ENCODE measurements around the gene MYCL.
"Not testable (repeated sequence)": the region's sequence is repeated elsewhere in the genome, so short reads cannot be mapped to it uniquely, and the experiment has no call there.

Gene MYCL

DNA sequence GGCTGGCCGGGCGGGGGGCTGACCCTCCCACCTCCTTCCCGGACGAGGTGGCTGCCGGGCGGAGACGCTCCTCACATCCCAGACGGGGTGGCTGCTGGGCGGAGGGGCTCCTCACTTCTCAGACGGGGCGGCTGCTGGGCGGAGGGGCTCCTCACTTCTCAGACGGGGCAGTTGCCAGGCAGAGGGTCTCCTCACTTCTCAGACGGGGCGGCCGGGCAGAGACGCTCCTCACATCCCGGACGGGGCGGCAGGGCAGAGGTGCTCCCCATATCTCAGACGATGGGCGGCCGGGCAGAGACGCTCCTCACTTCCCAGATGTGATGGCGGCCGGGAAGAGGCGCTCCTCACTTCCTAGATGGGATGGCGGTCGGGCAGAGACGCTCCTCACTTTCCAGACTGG, 11.4 kb upstream of the MYCL start:
- not testable (repeated sequence) for H3K4me1 ChIP-seq (ENCODE audit: insufficient read depth, low read length); H3K4me3 ChIP-seq (ENCODE audit: low read length); H3K27me3 ChIP-seq (ENCODE audit: insufficient read depth, low read length); H3K27ac ChIP-seq (ENCODE audit: low read depth, low read length); H3K36me3 ChIP-seq (ENCODE audit: insufficient read depth, low read length); H3K9ac ChIP-seq (ENCODE audit: low read depth, low read length); H3K9me3 ChIP-seq (ENCODE audit: insufficient read depth, low read depth, low read length)
- WGBS, result 96% methylated on average over 27 of the region's 30 CpGs

- H3K36me3 ChIP-seq (ENCODE audit: insufficient read depth, low read length), result no peaks in the 10 kb centered on the region
- H3K27ac ChIP-seq (ENCODE audit: low read depth, low read length), result no peak overlapping the region
- no peaks in the 10 kb centered on the region for H3K4me1 ChIP-seq (ENCODE audit: insufficient read depth, low read length)
- H3K9me3 ChIP-seq (ENCODE audit: insufficient read depth, low read depth, low read length), result peaks cover 14% of the 10 kb centered on the region
- no peak overlapping the region for H3K4me3 ChIP-seq (ENCODE audit: low read length)
- H3K9ac ChIP-seq (ENCODE audit: low read depth, low read length), result no peak overlapping the region
- over 99% methylated on average over 3 of the region's 3 CpGs for WGBS
- no peaks in the 10 kb centered on the region for H3K27me3 ChIP-seq (ENCODE audit: insufficient read depth, low read length)
Observed at GRCh38 chr1:39910263-39910662, 8.5 kb upstream of the MYCL start.

DNA sequence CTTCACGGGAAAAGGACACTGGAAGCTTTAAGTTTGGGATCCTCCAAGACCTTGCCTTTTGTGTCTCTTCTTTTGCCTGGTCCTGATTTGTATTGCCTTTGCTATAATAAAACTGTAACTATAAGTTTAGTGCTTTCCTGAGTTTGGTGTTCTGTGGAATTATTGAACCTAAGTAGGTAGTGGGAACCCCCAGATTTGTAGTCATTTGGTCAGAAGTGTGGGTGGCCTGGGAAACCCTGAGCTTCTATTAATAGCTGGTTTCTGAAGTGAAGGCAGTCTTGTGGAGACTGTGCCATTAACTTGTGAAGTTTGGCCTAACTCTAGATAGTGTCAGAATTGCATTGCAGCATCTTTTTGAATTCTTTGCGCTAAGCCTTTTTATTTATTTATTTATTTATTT, 6.8 kb upstream of the MYCL start:
- Histone ChIP-seq H3K4me1 (ENCODE audit: insufficient read depth, low read length) (no peaks in the 10 kb centered on the region), H3K27me3 (ENCODE audit: insufficient read depth, low read length) (peaks cover 7% of the 10 kb centered on the region), H3K9me3 (ENCODE audit: insufficient read depth, low read depth, low read length) (peaks cover 14% of the 10 kb centered on the region), H3K4me3 (ENCODE audit: low read length) (no peak overlapping the region), H3K36me3 (ENCODE audit: insufficient read depth, low read length) (no peaks in the 10 kb centered on the region), H3K9ac (ENCODE audit: low read depth, low read length) (no peak overlapping the region), H3K27ac (ENCODE audit: low read depth, low read length) (no peak overlapping the region)
- WGBS, result 100% methylated on average over 1 of the region's 2 CpGs

- Histone ChIP-seq H3K9me3 (ENCODE audit: insufficient read depth, low read depth, low read length) (peaks cover 14% of the 10 kb centered on the region), H3K27me3 (ENCODE audit: insufficient read depth, low read length) (peaks cover 14% of the 10 kb centered on the region), H3K4me3 (ENCODE audit: low read length) (no peak overlapping the region), H3K9ac (ENCODE audit: low read depth, low read length) (no peak overlapping the region), H3K36me3 (ENCODE audit: insufficient read depth, low read length) (no peaks in the 10 kb centered on the region), H3K4me1 (ENCODE audit: insufficient read depth, low read length) (no peaks in the 10 kb centered on the region), H3K27ac (ENCODE audit: low read depth, low read length) (no peak overlapping the region)
- 85% methylated on average over 3 of the region's 3 CpGs for WGBS
Observed at GRCh38 chr1:39907528-39908453, 6.1 kb upstream of the MYCL start.

DNA sequence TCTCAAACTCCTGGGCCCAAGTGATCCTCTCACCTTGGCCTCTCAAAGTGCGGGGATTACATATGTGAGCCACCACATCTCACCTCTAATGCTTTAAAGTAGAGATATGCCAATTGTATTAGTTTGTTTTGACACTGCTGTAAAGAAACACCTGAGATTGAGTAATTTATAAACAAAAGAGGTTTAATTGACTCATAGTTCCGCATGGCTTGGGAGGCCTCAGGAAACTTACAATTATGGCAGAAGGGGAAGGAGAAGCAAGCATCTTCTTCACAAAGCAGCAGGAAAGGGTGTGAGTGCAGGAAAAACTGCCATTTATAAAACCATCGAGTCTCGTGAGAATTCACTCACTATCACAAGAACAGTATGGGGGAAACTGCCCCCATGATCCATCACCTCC, 3.5 kb upstream of the MYCL start:
- Histone ChIP-seq H3K36me3 (ENCODE audit: insufficient read depth, low read length) (no peaks in the 10 kb centered on the region), H3K9me3 (ENCODE audit: insufficient read depth, low read depth, low read length) (peaks cover 14% of the 10 kb centered on the region)
- WGBS, result 93% methylated on average over 4 of the region's 4 CpGs

DNA sequence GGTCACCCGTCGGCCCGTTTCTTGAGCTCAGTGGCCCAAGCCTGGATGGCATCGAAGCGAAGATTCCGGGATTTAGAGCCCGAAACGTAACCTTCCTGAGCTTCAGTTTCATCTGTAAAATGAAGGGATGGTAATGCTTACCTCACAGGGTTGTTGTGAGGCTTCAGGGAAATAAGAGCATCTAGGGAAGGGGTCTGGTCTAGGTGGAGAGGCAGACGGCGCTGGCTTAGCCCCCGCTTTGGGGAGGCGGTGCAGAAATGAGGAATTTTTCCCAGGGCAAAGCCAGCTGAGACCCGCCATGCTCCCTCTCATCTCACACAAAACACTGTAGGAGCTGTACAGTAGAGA, 717 bp upstream of the MYCL start:
- H3K36me3 ChIP-seq (ENCODE audit: insufficient read depth, low read length), result no peaks in the 10 kb centered on the region
- H3K9ac ChIP-seq (ENCODE audit: low read depth, low read length), result no peak overlapping the region
- 10% methylated on average over 9 of the region's 13 CpGs for WGBS
- H3K4me1 ChIP-seq (ENCODE audit: insufficient read depth, low read length), result peaks cover 29% of the 10 kb centered on the region
- H3K9me3 ChIP-seq (ENCODE audit: insufficient read depth, low read depth, low read length), result peaks cover 2% of the 10 kb centered on the region; the same call in 1 of the 2 replicates
- H3K4me3 ChIP-seq (ENCODE audit: low read length), result peak overlapping the region; percentile 82
- H3K27me3 ChIP-seq (ENCODE audit: insufficient read depth, low read length), result peaks cover 31% of the 10 kb centered on the region
- no peak overlapping the region for H3K27ac ChIP-seq (ENCODE audit: low read depth, low read length)

More for the DNA sequence above, 3.5 kb upstream of the MYCL start:
- peaks cover 27% of the 10 kb centered on the region for H3K27me3 ChIP-seq (ENCODE audit: insufficient read depth, low read length)
- no peak overlapping the region for H3K4me3 ChIP-seq (ENCODE audit: low read length)
- peaks cover 4% of the 10 kb centered on the region; the same call in 1 of the 2 replicates for H3K4me1 ChIP-seq (ENCODE audit: insufficient read depth, low read length)
- no peak overlapping the region for H3K27ac ChIP-seq (ENCODE audit: low read depth, low read length)
- H3K9ac ChIP-seq (ENCODE audit: low read depth, low read length), result no peak overlapping the region

DNA sequence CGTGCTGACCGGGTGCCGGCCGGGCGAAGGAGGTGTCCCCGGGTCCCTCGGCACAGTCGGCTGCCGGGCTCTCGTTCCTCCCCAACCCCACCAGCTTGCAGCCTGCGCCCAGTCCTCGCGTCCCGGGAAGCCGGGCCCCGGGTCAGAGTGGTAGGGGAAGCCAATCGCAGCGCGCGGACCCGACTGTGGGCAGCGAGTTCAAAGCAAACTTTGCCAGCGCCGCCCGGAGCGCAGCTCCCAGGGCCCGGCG, 328 bp downstream of the MYCL start:
- under 1% methylated on average over 28 of the region's 28 CpGs for whole genome bisulfite sequencing
- H3K9ac ChIP-seq (ENCODE audit: low read depth, low read length), result peak overlapping the region; percentile 74

DNA sequence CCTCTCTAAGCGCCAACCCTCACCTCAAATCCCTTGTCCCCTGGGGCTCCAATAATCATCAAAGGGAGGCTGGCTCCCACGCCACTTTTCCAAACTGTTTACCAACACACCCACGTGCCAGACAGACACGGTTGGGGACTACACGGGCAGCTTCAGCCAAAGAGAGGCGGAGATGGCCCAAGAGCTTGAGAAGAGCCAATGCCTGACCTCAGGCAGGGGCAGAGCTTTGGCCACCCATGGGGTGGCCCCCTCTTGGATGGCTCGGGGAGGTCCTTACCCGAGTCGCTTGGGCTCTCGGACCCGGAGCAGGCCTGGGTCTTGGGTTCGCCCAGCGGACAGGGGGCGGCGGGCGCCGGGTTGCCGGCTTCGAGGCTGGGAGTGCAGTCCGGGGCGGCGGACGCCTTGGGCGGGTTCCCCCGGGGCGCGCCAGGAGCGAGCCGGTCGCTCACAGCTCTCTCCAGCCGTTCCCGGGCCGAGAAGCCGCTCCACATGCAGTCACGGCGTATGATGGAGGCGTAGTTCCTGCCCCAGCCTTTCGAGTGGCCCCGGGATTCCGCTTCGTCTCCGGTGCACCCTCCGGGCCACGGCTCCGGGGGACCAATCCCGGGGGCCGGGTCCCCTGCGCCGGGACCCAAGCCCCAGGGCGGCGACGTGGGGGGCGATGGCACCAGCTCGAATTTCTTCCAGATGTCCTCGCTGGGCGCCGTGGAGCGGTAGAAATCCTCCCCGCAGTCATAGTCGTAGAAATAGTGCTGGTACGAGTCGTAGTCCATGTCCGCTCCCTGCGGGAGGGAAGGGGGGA, 854 bp downstream of the MYCL start:
- Histone ChIP-seq H3K27ac (ENCODE audit: low read depth, low read length) (peak overlapping the region; percentile 25; the same call in 1 of the 2 replicates), H3K27me3 (ENCODE audit: insufficient read depth, low read length) (peaks cover 31% of the 10 kb centered on the region), H3K4me3 (ENCODE audit: low read length) (peak overlapping the region; percentile 82), H3K9me3 (ENCODE audit: insufficient read depth, low read depth, low read length) (no peaks in the 10 kb centered on the region), H3K4me1 (ENCODE audit: insufficient read depth, low read length) (peaks cover 43% of the 10 kb centered on the region), H3K9ac (ENCODE audit: low read depth, low read length) (peak overlapping the region; percentile 74), H3K36me3 (ENCODE audit: insufficient read depth, low read length) (no peaks in the 10 kb centered on the region; the same call in 1 of the 2 replicates)
- under 1% methylated on average over 64 of the region's 64 CpGs for WGBS

More for the DNA sequence above, 328 bp downstream of the MYCL start:
- Histone ChIP-seq H3K27me3 (ENCODE audit: insufficient read depth, low read length) (peaks cover 31% of the 10 kb centered on the region), H3K9me3 (ENCODE audit: insufficient read depth, low read depth, low read length) (no peaks in the 10 kb centered on the region), H3K27ac (ENCODE audit: low read depth, low read length) (peak overlapping the region; percentile 25; the same call in 1 of the 2 replicates), H3K36me3 (ENCODE audit: insufficient read depth, low read length) (no peaks in the 10 kb centered on the region; the same call in 1 of the 2 replicates), H3K4me1 (ENCODE audit: insufficient read depth, low read length) (peaks cover 40% of the 10 kb centered on the region), H3K4me3 (ENCODE audit: low read length) (peak overlapping the region; percentile 82)

- no peak overlapping the region; the same call in 1 of the 2 replicates for H3K27ac ChIP-seq (ENCODE audit: low read depth, low read length)
- peaks cover 31% of the 10 kb centered on the region for H3K27me3 ChIP-seq (ENCODE audit: insufficient read depth, low read length)
- no peaks in the 10 kb centered on the region for H3K9me3 ChIP-seq (ENCODE audit: insufficient read depth, low read depth, low read length)
- peak overlapping the region; percentile 74 for H3K9ac ChIP-seq (ENCODE audit: low read depth, low read length)
- peaks cover 47% of the 10 kb centered on the region for H3K4me1 ChIP-seq (ENCODE audit: insufficient read depth, low read length)
- no peaks in the 10 kb centered on the region; the same call in 1 of the 2 replicates for H3K36me3 ChIP-seq (ENCODE audit: insufficient read depth, low read length)
- WGBS, result 52% methylated on average over 8 of the region's 8 CpGs
- H3K4me3 ChIP-seq (ENCODE audit: low read length), result peak overlapping the region; percentile 82
Observed at GRCh38 chr1:39899611-39900538, 1.8 kb downstream of the MYCL start.

DNA sequence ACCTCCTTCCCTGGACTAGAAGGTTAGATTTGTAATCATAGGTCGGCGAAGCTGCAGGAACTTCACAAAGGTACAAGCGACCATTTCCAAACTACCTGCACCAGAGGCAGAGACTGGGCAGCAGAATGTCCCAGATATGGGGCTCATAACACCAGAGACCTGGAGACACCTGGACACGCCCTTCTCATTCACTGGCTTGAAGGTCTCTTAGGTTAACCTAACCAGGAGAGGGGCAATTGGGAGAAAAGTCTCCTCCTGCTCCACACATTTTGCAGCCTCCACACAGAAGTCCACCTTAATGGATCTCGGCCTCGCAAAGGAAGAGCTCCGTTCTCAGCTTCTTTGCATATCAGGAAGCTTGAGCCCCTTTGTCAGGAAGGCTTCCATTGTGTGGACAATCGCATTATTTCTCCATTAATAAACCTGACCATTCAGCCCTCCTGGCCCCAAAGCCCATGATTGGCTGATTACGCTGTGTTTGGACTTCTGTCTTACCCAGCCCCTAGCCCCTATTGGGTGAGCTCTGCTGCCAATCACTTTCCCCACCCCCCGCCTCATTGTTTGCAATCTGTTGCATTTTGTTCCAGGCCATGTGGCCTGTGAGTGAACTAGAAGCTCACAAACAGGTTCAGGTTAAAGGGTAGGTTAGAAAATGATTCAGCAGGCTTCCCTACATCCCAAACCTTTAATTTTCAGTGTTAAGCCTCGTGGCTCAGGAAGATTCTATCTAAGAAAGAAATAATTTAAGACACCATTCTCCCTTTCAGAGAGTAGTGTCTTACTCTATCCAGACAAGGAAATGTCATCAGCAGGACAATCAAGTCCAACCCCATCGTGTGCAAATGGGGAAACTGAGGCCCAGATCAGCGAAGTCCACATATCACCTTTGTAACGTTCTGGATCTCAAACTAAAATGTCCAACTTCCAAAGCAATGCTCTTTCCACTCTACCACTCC, 2.8 kb downstream of the MYCL start:
- peaks cover 27% of the 10 kb centered on the region for H3K27me3 ChIP-seq (ENCODE audit: insufficient read depth, low read length)
- peak overlapping the region; percentile 90 for H3K27ac ChIP-seq (ENCODE audit: low read depth, low read length)
- peak overlapping the region; percentile 43 for H3K4me3 ChIP-seq (ENCODE audit: low read length)
- peak overlapping the region; percentile 63 for H3K9ac ChIP-seq (ENCODE audit: low read depth, low read length)
- no peaks in the 10 kb centered on the region for H3K9me3 ChIP-seq (ENCODE audit: insufficient read depth, low read depth, low read length)
- H3K4me1 ChIP-seq (ENCODE audit: insufficient read depth, low read length), result peaks cover 53% of the 10 kb centered on the region
- no peaks in the 10 kb centered on the region; the same call in 1 of the 2 replicates for H3K36me3 ChIP-seq (ENCODE audit: insufficient read depth, low read length)
- 10% methylated on average over 13 of the region's 14 CpGs for WGBS

Data from HUES64 (cell line).